Trophoblast cell (in vitro differentiated cells and primary cell): ENCODE measurements around the gene FBXL17.
"Not testable (repeated sequence)": the region's sequence is repeated elsewhere in the genome, so short reads cannot be mapped to it uniquely, and the experiment has no call there.

Experiments used
- DNase-seq, 2 donors: peaks; one replicate each; pipeline ENCODE4 v3.0.0-alpha.2; 2016
- H2AFZ ChIP-seq: 2 replicates; pipeline ENCODE4 v1.6.1; 2013; ENCODE audit warnings: low read length, moderate library complexity, mild to moderate bottlenecking; ENCODE audit not compliant: insufficient read depth, poor library complexity
- H2AK5ac ChIP-seq: 2 replicates; pipeline ENCODE4 v1.6.1; 2013; ENCODE audit warnings: mild to moderate bottlenecking, low read length
- H2BK120ac ChIP-seq: 2 replicates; pipeline ENCODE4 v1.6.1; 2013; ENCODE audit warnings: low read length, mild to moderate bottlenecking, moderate library complexity; ENCODE audit not compliant: insufficient read depth, poor library complexity
- H2BK12ac ChIP-seq: 2 replicates; pipeline ENCODE4 v1.6.1; 2013; ENCODE audit warnings: mild to moderate bottlenecking, low read length, moderate library complexity
- H2BK5ac ChIP-seq: 2 replicates; pipeline ENCODE4 v1.6.1; 2013; ENCODE audit warnings: low read length, low read depth, moderate library complexity, mild to moderate bottlenecking; ENCODE audit not compliant: poor library complexity
- H3K14ac ChIP-seq: 2 replicates; pipeline ENCODE4 v1.6.1; 2013; ENCODE audit warnings: mild to moderate bottlenecking, low read length
- H3K18ac ChIP-seq: 2 replicates; pipeline ENCODE4 v1.6.1; 2013; ENCODE audit warnings: mild to moderate bottlenecking, low read length
- H3K23ac ChIP-seq: 2 replicates; pipeline ENCODE4 v1.6.1; 2013; ENCODE audit warnings: low read length
- H3K27ac ChIP-seq: 2 replicates; pipeline ENCODE4 v1.5.1; 2013; ENCODE audit warnings: low read depth, mild to moderate bottlenecking, inconsistent platforms, low read length, moderate library complexity
- H3K27me3 ChIP-seq: 2 replicates; pipeline ENCODE4 v1.6.1; 2013; ENCODE audit warnings: inconsistent platforms, mild to moderate bottlenecking, low read length, moderate library complexity; ENCODE audit not compliant: insufficient read depth
- H3K36me3 ChIP-seq, 2 experiments: 1 replicate in 1 of 2; 2 replicates in 1 of 2; pipeline ENCODE4 v1.6.1; 2013; ENCODE audit warnings: low read length in 2 of 2, mild to moderate bottlenecking in 2 of 2, moderate library complexity in 1 of 2; ENCODE audit not compliant: insufficient read depth in 2 of 2, control insufficient read depth in 1 of 2
- H3K4ac ChIP-seq: 2 replicates; pipeline ENCODE4 v1.6.1; 2013; ENCODE audit warnings: low read depth, mild to moderate bottlenecking, low read length, moderate library complexity
- H3K4me1 ChIP-seq, 2 experiments: 1 replicate in 1 of 2; 2 replicates in 1 of 2; pipeline ENCODE4 v1.6.1; 2013; ENCODE audit warnings: low read length in 2 of 2, mild to moderate bottlenecking in 2 of 2, moderate library complexity in 1 of 2; ENCODE audit not compliant: insufficient read depth in 2 of 2, control insufficient read depth in 1 of 2
- H3K4me2 ChIP-seq: 2 replicates; pipeline ENCODE4 v1.6.1; 2013; ENCODE audit warnings: inconsistent platforms, mild to moderate bottlenecking, low read length, moderate library complexity
- H3K4me3 ChIP-seq: 2 replicates; pipeline ENCODE4 v1.5.1; 2013; ENCODE audit warnings: mild to moderate bottlenecking, low read depth, low read length, inconsistent platforms
- H3K79me1 ChIP-seq: one replicate; pipeline ENCODE4 v1.6.1; 2013; ENCODE audit warnings: low read length
- H3K79me2 ChIP-seq: 2 replicates; pipeline ENCODE4 v1.6.1; 2013; ENCODE audit warnings: low read length, mild to moderate bottlenecking; ENCODE audit not compliant: control insufficient read depth, insufficient read depth, poor library complexity
- H3K9ac ChIP-seq: 2 replicates; pipeline ENCODE4 v1.6.1; 2013; ENCODE audit warnings: mild to moderate bottlenecking, low read length
- H3K9me3 ChIP-seq: 2 replicates; pipeline ENCODE4 v1.6.1; 2013; ENCODE audit warnings: low read depth, mild to moderate bottlenecking, control low read depth, inconsistent platforms, low read length; ENCODE audit not compliant: insufficient read depth
- H4K12ac ChIP-seq: 2 replicates; pipeline ENCODE4 v1.6.1; 2013; ENCODE audit warnings: low read depth, mild to moderate bottlenecking, low read length, moderate library complexity
- H4K8ac ChIP-seq: 2 replicates; pipeline ENCODE4 v1.6.1; 2013; ENCODE audit warnings: low read depth, mild to moderate bottlenecking, low read length, moderate library complexity
- H4K91ac ChIP-seq: one replicate; pipeline ENCODE4 v1.6.1; 2013; ENCODE audit warnings: low read depth, mild to moderate bottlenecking, low read length, moderate library complexity
- WGBS: extraction: QIAGEN DNeasy Blood & Tissue Kit; methylation state at CpG from one replicate; pipeline ENCODE4 v1.1.7; 2013; ENCODE audit warnings: missing lambda C conversion rate; ENCODE audit not compliant: insufficient read length, insufficient coverage; ENCODE audit errors: extremely low coverage; 5-methylcytosine and 5-hydroxymethylcytosine counted together

Gene FBXL17

DNA sequence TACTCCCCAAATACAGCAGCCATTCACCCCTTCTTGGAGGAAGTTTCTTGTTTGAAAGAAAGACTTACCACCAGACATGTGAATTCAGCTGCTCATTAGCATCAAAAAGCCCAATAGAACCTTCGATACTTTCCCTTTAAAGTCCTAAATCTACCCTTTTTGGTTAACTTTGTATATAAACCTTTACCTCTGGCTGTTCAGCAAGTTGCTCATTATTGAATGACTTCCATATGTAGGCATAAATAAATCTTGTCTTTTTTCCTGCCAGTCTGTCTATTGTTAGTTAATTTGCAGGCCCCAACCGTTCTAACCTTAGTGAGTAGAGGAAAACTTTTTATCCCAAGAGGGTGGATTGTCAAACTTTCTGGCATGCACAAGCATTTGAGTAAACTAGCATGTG lies 27.9 kb upstream of the FBXL17 start:
- no peak overlapping the region for H2AK5ac ChIP-seq
- H3K27me3 ChIP-seq: no peaks in the 10 kb centered on the region
- no peak overlapping the region for H3K9ac ChIP-seq
- no peak overlapping the region for H3K18ac ChIP-seq
- no peak overlapping the region for H2BK120ac ChIP-seq
- no peak overlapping the region for H3K23ac ChIP-seq
- no peak overlapping the region for H2BK12ac ChIP-seq
- H3K4me3 ChIP-seq: no peak overlapping the region
- H2BK5ac ChIP-seq: no peak overlapping the region
- H3K36me3 ChIP-seq: no peaks in the 10 kb centered on the region
- no CpG with 5 or more reads among the region's 2 CpGs for WGBS
- no peak overlapping the region for H4K91ac ChIP-seq
- no peak overlapping the region for H3K4me2 ChIP-seq
- H3K79me1 ChIP-seq: no peaks in the 10 kb centered on the region
- no peak overlapping the region for H2AFZ ChIP-seq
- H3K27ac ChIP-seq: no peak overlapping the region
- DNase-seq: no peak
- H3K9me3 ChIP-seq: no peaks in the 10 kb centered on the region
- no peak overlapping the region for H3K4ac ChIP-seq
- no peak overlapping the region for H4K12ac ChIP-seq
- H4K8ac ChIP-seq: no peak overlapping the region
- H3K79me2 ChIP-seq: no peaks in the 10 kb centered on the region
- no peak overlapping the region for H3K14ac ChIP-seq
- H3K4me1 ChIP-seq: no peaks in the 10 kb centered on the region

DNA sequence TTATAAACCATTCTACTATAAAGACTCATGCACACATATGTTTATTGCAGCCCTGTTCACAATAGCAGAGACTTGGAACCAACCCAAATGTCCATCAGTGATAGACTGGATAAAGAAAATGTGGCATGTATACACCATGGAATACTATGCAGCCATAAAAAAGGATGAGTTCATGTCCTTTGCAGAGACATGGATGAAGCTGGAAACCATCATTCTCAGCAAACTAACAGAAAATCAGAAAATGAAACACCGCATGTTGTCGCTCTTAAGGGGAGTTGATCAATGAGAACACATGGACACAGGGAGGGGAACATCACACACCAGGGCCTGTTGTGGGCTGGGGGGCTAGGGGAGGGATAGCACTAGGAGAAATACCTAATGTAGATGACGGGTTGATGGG lies 23.3 kb upstream of the FBXL17 start:
- not testable (repeated sequence) for H3K14ac ChIP-seq, H3K9ac ChIP-seq, H3K4me2 ChIP-seq, H3K4ac ChIP-seq, H3K79me1 ChIP-seq, DNase-seq, H2AFZ ChIP-seq, H3K4me1 ChIP-seq, H3K23ac ChIP-seq, H4K8ac ChIP-seq, H4K12ac ChIP-seq, H3K9me3 ChIP-seq, H4K91ac ChIP-seq, H3K18ac ChIP-seq, H3K79me2 ChIP-seq, H2BK5ac ChIP-seq, H2BK12ac ChIP-seq, H3K27me3 ChIP-seq, H2AK5ac ChIP-seq, H3K27ac ChIP-seq, H3K36me3 ChIP-seq, H3K4me3 ChIP-seq, H2BK120ac ChIP-seq
- no CpG with 5 or more reads among the region's 3 CpGs for WGBS

DNA sequence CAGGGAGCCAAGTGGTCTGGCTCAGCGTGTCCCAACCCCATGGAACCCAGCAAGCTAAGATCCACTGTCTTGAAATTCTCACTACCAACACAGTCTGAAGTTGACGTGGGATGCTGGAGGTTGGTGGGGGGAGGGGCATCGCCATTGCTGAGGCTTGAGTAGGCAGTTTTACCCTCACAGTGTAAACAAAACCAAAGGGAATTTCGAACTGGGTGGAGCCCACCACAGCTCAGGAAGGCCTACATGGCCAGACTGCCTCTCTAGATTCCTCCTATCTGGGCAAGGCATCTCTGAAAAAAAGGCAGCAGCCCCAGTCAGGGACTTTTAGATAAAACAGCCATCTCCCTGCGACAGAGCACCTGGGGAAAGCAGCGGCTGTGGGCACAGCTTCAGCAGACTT lies 17.1 kb upstream of the FBXL17 start:
- no peak for DNase-seq
- no peaks in the 10 kb centered on the region for H3K36me3 ChIP-seq
- no peak overlapping the region for H2BK5ac ChIP-seq
- peak overlapping the region; percentile 36 for H4K12ac ChIP-seq
- no peak overlapping the region for H3K18ac ChIP-seq
- no peak overlapping the region for H3K4ac ChIP-seq
- no peaks in the 10 kb centered on the region for H3K79me1 ChIP-seq
- H3K23ac ChIP-seq: no peak overlapping the region
- no peak overlapping the region for H3K4me3 ChIP-seq
- H4K8ac ChIP-seq: no peak overlapping the region
- no peak overlapping the region for H3K27ac ChIP-seq
- no peak overlapping the region for H2BK12ac ChIP-seq
- no peaks in the 10 kb centered on the region for H3K79me2 ChIP-seq
- H2BK120ac ChIP-seq: no peak overlapping the region
- H3K4me1 ChIP-seq: no peaks in the 10 kb centered on the region
- H4K91ac ChIP-seq: no peak overlapping the region
- WGBS: no CpG with 5 or more reads among the region's 6 CpGs
- no peak overlapping the region for H3K4me2 ChIP-seq
- H3K9me3 ChIP-seq: peaks cover 4% of the 10 kb centered on the region
- H3K9ac ChIP-seq: no peak overlapping the region
- H3K14ac ChIP-seq: no peak overlapping the region
- no peaks in the 10 kb centered on the region for H3K27me3 ChIP-seq
- H2AK5ac ChIP-seq: no peak overlapping the region
- no peak overlapping the region for H2AFZ ChIP-seq

DNA sequence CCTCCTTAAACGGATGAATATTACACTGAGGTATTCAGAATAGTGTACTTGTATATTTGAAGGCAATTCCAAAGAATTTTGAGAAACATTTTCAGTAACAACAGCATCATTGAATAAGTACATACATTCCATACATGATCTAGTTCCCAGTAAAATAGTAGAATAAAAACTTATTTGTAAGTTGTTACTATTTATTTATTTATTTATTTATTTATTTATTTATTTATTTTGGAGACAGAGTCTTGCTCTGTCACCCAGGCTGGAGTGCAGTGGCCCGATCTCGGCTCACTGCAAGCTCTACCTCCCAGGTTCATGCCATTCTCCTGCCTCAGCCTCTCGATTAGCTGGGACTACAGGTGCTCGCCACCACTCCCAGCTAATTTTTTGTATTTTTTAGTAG lies 14.9 kb upstream of the FBXL17 start:
- peak in 1 of 2 donors; percentile 29 for DNase-seq
- not testable (repeated sequence) for H2BK12ac ChIP-seq, H4K91ac ChIP-seq, H4K8ac ChIP-seq, H3K79me1 ChIP-seq, H2BK5ac ChIP-seq, H3K4me1 ChIP-seq, H3K27me3 ChIP-seq, H3K18ac ChIP-seq, H3K4me3 ChIP-seq, H2BK120ac ChIP-seq, H3K4me2 ChIP-seq, H3K36me3 ChIP-seq, H3K23ac ChIP-seq, H3K27ac ChIP-seq, H2AFZ ChIP-seq, H4K12ac ChIP-seq, H3K9ac ChIP-seq, H3K79me2 ChIP-seq, H3K14ac ChIP-seq, H2AK5ac ChIP-seq, H3K9me3 ChIP-seq, H3K4ac ChIP-seq
- WGBS: no CpG with 5 or more reads among the region's 5 CpGs
